GM23338 (cell line): ENCODE results near the gene ZNF611. TPM values are rescaled to one million over a fixed set of nuclear protein-coding genes. Genes with fewer than 3 reads are reported as not detected.

Experiments
- ATAC-seq: fragments of 200-7000 bp; cut with Tn5 transposase; 3 replicates; pipeline ENCODE4 v1.9.1; 2020
- DNase-seq: peaks from one replicate; pipeline ENCODE4 v3.0.0-alpha.2; 2015; ENCODE audit warnings: low spot score
- H2AFZ ChIP-seq: fragments of 200-600 bp; sonication (generic); 2 replicates; pipeline ENCODE4 v1.8.0; 2016; ENCODE audit warnings: antibody characterized with exemption, mild to moderate bottlenecking, moderate library complexity
- H3F3A ChIP-seq: fragments of 200-600 bp; sonication (generic); replicated peaks from 2 replicates; pipeline ENCODE4 v1.8.0; 2017; ENCODE audit warnings: antibody characterized with exemption, mixed run types, low read depth
- H3K27ac ChIP-seq: fragments of 200-600 bp; sonication (generic); 2 replicates; pipeline ENCODE4 v1.6.1; 2016; ENCODE audit warnings: low read depth
- H3K27me3 ChIP-seq: fragments of 200-600 bp; sonication (generic); 2 replicates; pipeline ENCODE4 v1.8.0; 2016; ENCODE audit warnings: mild to moderate bottlenecking, mixed run types, moderate library complexity; ENCODE audit not compliant: insufficient read depth
- H3K36me3 ChIP-seq: fragments of 200-600 bp; sonication (generic); 2 replicates; pipeline ENCODE4 v1.8.0; 2016; ENCODE audit warnings: mild to moderate bottlenecking; ENCODE audit not compliant: insufficient read depth
- H3K4me1 ChIP-seq: fragments of 200-600 bp; sonication (generic); 2 replicates; pipeline ENCODE4 v1.8.0; 2016; ENCODE audit warnings: mild to moderate bottlenecking, moderate library complexity; ENCODE audit not compliant: insufficient read depth
- H3K4me2 ChIP-seq: fragments of 200-600 bp; sonication (generic); 2 replicates; pipeline ENCODE4 v1.7.1; 2017; ENCODE audit warnings: mixed run types
- H3K4me3 ChIP-seq: fragments of 200-600 bp; sonication (generic); 2 replicates; pipeline ENCODE4 v1.6.1; 2016; ENCODE audit warnings: mixed run types
- H3K79me2 ChIP-seq: fragments of 200-600 bp; sonication (generic); replicated peaks from 2 replicates; pipeline ENCODE4 v1.8.0; 2017; ENCODE audit warnings: mild to moderate bottlenecking; ENCODE audit not compliant: insufficient read depth
- H3K9me2 ChIP-seq: fragments of 200-600 bp; sonication (generic); 2 replicates; pipeline ENCODE4 v1.8.0; 2017; ENCODE audit not compliant: insufficient read depth
- H4K20me1 ChIP-seq: fragments of 200-600 bp; sonication (generic); replicated peaks from 2 replicates; pipeline ENCODE4 v1.8.0; 2017; ENCODE audit warnings: mild to moderate bottlenecking; ENCODE audit not compliant: insufficient read depth
- H3K27ac Mint-ChIP-seq: 2 replicates; pipeline ENCODE4 v1.8.0; 2020; ENCODE audit warnings: inconsistent platforms, mild to moderate bottlenecking, moderate library complexity, mixed read lengths
- H3K27me3 Mint-ChIP-seq: 3 replicates; pipeline ENCODE4 v1.8.0; 2022; ENCODE audit warnings: low read depth, mild to moderate bottlenecking, moderate library complexity, mixed read lengths, inconsistent platforms; ENCODE audit not compliant: insufficient read depth, poor library complexity
- H3K36me3 Mint-ChIP-seq: 3 replicates; pipeline ENCODE4 v1.8.0; 2021; ENCODE audit warnings: low read depth, mild to moderate bottlenecking, inconsistent platforms, moderate library complexity, mixed read lengths
- H3K4me1 Mint-ChIP-seq: 3 replicates; pipeline ENCODE4 v1.8.0; 2020; ENCODE audit warnings: mild to moderate bottlenecking, inconsistent platforms, mixed read lengths
- H3K4me3 Mint-ChIP-seq: 3 replicates; pipeline ENCODE4 v1.8.0; 2021; ENCODE audit warnings: moderate library complexity, mild to moderate bottlenecking, inconsistent platforms, mixed read lengths
- H3K9me3 Mint-ChIP-seq: 3 replicates; pipeline ENCODE4 v1.8.0; 2020; ENCODE audit warnings: moderate library complexity, mild to moderate bottlenecking, inconsistent platforms, mixed read lengths
- CREB1 ChIP-seq: fragments of 250-450 bp; sonication (Bioruptor Pico); IDR thresholded peaks from 2 replicates; pipeline ENCODE4 v1.5.0; 2020; ENCODE audit warnings: low read depth, mild to moderate bottlenecking, moderate library complexity
- JUNB ChIP-seq: IDR thresholded peaks from one replicate; pipeline ENCODE4 v1.6.1; 2016; ENCODE audit warnings: antibody characterized with exemption; ENCODE audit not compliant: unreplicated experiment
- NANOG ChIP-seq: IDR thresholded peaks from 2 replicates; pipeline ENCODE4 v1.6.1; 2016; ENCODE audit warnings: antibody characterized with exemption, borderline replicate concordance
- POLR2AphosphoS5 ChIP-seq: IDR thresholded peaks from 2 replicates; pipeline ENCODE4 v1.6.1; 2016; ENCODE audit warnings: antibody characterized with exemption, low read depth
- polyA plus RNA-seq: library from polyadenylated mRNA; unstranded; fragments of >200 nt; fragmentation: Nextera tagmentation; extraction: Ambion mirVana; gene quantifications from 2 replicates; pipeline ENCODE4 v1.2.1, GENCODE V29; 2016
- total RNA-seq: library from RNA; depleted of rRNA; stranded (reverse); fragments of >200 nt; shearing (Covaris generic); gene quantifications from 2 replicates; pipeline ENCODE4 v1.2.3, GENCODE V29; 2014
- TF ChIP-seq, protein P1 (sequence below): fragments of 250-450 bp; sonication (Bioruptor Pico); IDR thresholded peaks from 2 replicates; pipeline ENCODE4 v1.5.0; 2020; ENCODE audit warnings: mild to moderate bottlenecking, moderate library complexity
- TF ChIP-seq, protein P2 (sequence below), 2 experiments: fragments of 200-600 bp in 1 of 2; sonication (generic) in 1 of 2; conservative IDR thresholded peaks; 2 replicates each; pipeline versions ENCODE4 v1.5.1 to v1.6.1; 2016 to 2017; ENCODE audit warnings: antibody characterized with exemption in 2 of 2, low read depth in 2 of 2, mild to moderate bottlenecking in 2 of 2, moderate library complexity in 1 of 2
- TF ChIP-seq, protein P3 (sequence below): IDR thresholded peaks from 2 replicates; pipeline ENCODE4 v1.6.1; 2016; ENCODE audit warnings: antibody characterized with exemption
- TF ChIP-seq, protein P4 (sequence below): IDR thresholded peaks from one replicate; pipeline ENCODE4 v1.6.1; 2018; ENCODE audit warnings: antibody characterized with exemption; ENCODE audit not compliant: unreplicated experiment

ZNF611 gene
- total and polyA plus RNA-seq, 2 experiments from 2014 or later = 5.3 to 16.4 TPM

DNA sequence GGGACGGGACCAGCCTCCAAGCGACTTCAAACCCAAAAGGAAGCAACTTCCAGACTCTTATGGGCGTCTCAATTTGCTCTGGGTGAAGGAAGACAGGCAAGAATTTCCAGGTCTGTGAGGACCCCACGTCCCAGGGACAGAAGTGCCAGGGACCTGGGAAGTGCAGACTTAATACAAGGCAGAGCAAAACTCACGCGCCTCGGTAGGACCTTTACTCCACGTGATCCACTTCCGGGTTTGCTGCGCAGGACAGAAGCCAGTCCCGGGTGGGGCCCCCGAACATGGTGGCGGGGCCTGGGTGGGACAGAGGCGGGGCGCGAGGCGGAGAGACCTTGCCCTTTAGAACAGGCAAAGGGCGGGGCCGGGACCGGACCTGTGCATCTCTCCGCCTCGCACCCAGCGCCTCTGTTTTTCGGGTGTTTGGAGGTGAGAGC, 9.3 kb downstream of the ZNF611 start:
- H3K4me1 ChIP-seq = no peaks in the 10 kb centered on the region
- no peaks in the 10 kb centered on the region for H3K27me3 ChIP-seq
- H3K27ac Mint-ChIP-seq = no peak overlapping the region
- no peak for DNase-seq
- H3K79me2 ChIP-seq = peaks cover 3% of the 10 kb centered on the region; the same call in 1 of the 2 replicates
- peaks cover 7% of the 10 kb centered on the region for H4K20me1 ChIP-seq
- H3K4me3 Mint-ChIP-seq = no peak overlapping the region
- peaks cover 28% of the 10 kb centered on the region for H3K9me3 Mint-ChIP-seq
- H3F3A ChIP-seq = no peaks in the 10 kb centered on the region
- H3K4me1 Mint-ChIP-seq = peaks cover 5% of the 10 kb centered on the region
- H3K4me2 ChIP-seq = no peak overlapping the region
- no peaks in the 10 kb centered on the region for H3K36me3 ChIP-seq
- H3K36me3 Mint-ChIP-seq = peaks cover 56% of the 10 kb centered on the region
- H2AFZ ChIP-seq = no peak overlapping the region
- H3K27me3 Mint-ChIP-seq = peaks cover 9% of the 10 kb centered on the region
- H3K27ac ChIP-seq = no peak overlapping the region
- no peak overlapping the region for H3K4me3 ChIP-seq
- TF ChIP-seq POLR2AphosphoS5 = no peak
- TF ChIP-seq, protein P1, sequence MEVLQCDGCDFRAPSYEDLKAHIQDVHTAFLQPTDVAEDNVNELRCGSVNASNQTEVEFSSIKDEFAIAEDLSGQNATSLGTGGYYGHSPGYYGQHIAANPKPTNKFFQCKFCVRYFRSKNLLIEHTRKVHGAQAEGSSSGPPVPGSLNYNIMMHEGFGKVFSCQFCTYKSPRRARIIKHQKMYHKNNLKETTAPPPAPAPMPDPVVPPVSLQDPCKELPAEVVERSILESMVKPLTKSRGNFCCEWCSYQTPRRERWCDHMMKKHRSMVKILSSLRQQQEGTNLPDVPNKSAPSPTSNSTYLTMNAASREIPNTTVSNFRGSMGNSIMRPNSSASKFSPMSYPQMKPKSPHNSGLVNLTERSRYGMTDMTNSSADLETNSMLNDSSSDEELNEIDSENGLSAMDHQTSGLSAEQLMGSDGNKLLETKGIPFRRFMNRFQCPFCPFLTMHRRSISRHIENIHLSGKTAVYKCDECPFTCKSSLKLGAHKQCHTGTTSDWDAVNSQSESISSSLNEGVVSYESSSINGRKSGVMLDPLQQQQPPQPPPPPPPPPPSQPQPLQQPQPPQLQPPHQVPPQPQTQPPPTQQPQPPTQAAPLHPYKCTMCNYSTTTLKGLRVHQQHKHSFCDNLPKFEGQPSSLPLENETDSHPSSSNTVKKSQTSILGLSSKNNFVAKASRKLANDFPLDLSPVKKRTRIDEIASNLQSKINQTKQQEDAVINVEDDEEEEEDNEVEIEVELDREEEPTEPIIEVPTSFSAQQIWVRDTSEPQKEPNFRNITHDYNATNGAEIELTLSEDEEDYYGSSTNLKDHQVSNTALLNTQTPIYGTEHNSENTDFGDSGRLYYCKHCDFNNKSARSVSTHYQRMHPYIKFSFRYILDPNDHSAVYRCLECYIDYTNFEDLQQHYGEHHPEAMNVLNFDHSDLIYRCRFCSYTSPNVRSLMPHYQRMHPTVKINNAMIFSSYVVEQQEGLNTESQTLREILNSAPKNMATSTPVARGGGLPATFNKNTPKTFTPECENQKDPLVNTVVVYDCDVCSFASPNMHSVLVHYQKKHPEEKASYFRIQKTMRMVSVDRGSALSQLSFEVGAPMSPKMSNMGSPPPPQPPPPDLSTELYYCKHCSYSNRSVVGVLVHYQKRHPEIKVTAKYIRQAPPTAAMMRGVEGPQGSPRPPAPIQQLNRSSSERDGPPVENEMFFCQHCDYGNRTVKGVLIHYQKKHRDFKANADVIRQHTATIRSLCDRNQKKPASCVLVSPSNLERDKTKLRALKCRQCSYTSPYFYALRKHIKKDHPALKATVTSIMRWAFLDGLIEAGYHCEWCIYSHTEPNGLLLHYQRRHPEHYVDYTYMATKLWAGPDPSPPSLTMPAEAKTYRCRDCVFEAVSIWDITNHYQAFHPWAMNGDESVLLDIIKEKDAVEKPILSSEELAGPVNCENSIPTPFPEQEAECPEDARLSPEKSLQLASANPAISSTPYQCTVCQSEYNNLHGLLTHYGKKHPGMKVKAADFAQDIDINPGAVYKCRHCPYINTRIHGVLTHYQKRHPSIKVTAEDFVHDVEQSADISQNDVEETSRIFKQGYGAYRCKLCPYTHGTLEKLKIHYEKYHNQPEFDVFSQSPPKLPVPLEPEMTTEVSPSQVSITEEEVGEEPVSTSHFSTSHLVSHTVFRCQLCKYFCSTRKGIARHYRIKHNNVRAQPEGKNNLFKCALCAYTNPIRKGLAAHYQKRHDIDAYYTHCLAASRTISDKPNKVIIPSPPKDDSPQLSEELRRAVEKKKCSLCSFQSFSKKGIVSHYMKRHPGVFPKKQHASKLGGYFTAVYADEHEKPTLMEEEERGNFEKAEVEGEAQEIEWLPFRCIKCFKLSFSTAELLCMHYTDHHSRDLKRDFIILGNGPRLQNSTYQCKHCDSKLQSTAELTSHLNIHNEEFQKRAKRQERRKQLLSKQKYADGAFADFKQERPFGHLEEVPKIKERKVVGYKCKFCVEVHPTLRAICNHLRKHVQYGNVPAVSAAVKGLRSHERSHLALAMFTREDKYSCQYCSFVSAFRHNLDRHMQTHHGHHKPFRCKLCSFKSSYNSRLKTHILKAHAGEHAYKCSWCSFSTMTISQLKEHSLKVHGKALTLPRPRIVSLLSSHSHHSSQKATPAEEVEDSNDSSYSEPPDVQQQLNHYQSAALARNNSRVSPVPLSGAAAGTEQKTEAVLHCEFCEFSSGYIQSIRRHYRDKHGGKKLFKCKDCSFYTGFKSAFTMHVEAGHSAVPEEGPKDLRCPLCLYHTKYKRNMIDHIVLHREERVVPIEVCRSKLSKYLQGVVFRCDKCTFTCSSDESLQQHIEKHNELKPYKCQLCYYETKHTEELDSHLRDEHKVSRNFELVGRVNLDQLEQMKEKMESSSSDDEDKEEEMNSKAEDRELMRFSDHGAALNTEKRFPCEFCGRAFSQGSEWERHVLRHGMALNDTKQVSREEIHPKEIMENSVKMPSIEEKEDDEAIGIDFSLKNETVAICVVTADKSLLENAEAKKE = no peak
- no peak for TF ChIP-seq JUNB
- TF ChIP-seq CREB1 = no peak
- TF ChIP-seq, protein P2, sequence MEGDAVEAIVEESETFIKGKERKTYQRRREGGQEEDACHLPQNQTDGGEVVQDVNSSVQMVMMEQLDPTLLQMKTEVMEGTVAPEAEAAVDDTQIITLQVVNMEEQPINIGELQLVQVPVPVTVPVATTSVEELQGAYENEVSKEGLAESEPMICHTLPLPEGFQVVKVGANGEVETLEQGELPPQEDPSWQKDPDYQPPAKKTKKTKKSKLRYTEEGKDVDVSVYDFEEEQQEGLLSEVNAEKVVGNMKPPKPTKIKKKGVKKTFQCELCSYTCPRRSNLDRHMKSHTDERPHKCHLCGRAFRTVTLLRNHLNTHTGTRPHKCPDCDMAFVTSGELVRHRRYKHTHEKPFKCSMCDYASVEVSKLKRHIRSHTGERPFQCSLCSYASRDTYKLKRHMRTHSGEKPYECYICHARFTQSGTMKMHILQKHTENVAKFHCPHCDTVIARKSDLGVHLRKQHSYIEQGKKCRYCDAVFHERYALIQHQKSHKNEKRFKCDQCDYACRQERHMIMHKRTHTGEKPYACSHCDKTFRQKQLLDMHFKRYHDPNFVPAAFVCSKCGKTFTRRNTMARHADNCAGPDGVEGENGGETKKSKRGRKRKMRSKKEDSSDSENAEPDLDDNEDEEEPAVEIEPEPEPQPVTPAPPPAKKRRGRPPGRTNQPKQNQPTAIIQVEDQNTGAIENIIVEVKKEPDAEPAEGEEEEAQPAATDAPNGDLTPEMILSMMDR (conservative IDR thresholded peaks at IDR 0.05; ENCODE audit: low read depth in 2 of 2) = no peak
- TF ChIP-seq, protein P3, sequence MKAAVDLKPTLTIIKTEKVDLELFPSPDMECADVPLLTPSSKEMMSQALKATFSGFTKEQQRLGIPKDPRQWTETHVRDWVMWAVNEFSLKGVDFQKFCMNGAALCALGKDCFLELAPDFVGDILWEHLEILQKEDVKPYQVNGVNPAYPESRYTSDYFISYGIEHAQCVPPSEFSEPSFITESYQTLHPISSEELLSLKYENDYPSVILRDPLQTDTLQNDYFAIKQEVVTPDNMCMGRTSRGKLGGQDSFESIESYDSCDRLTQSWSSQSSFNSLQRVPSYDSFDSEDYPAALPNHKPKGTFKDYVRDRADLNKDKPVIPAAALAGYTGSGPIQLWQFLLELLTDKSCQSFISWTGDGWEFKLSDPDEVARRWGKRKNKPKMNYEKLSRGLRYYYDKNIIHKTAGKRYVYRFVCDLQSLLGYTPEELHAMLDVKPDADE = no peak
- TF ChIP-seq NANOG = no peak
- TF ChIP-seq, protein P4, sequence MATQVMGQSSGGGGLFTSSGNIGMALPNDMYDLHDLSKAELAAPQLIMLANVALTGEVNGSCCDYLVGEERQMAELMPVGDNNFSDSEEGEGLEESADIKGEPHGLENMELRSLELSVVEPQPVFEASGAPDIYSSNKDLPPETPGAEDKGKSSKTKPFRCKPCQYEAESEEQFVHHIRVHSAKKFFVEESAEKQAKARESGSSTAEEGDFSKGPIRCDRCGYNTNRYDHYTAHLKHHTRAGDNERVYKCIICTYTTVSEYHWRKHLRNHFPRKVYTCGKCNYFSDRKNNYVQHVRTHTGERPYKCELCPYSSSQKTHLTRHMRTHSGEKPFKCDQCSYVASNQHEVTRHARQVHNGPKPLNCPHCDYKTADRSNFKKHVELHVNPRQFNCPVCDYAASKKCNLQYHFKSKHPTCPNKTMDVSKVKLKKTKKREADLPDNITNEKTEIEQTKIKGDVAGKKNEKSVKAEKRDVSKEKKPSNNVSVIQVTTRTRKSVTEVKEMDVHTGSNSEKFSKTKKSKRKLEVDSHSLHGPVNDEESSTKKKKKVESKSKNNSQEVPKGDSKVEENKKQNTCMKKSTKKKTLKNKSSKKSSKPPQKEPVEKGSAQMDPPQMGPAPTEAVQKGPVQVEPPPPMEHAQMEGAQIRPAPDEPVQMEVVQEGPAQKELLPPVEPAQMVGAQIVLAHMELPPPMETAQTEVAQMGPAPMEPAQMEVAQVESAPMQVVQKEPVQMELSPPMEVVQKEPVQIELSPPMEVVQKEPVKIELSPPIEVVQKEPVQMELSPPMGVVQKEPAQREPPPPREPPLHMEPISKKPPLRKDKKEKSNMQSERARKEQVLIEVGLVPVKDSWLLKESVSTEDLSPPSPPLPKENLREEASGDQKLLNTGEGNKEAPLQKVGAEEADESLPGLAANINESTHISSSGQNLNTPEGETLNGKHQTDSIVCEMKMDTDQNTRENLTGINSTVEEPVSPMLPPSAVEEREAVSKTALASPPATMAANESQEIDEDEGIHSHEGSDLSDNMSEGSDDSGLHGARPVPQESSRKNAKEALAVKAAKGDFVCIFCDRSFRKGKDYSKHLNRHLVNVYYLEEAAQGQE = no peak
- no peak for ATAC-seq
- H3K9me2 ChIP-seq = no peaks in the 10 kb centered on the region
